HCT116 (cell line): ENCODE measurements around the gene CENPF. TPM values are rescaled to one million over a fixed set of nuclear protein-coding genes. Genes with fewer than 3 reads are reported as not detected.

Source experiments
- ATAC-seq: fragments of 200-7000 bp; cut with Tn5 transposase; 2 replicates; pipeline ENCODE4 v1.9.1; 2020; ENCODE audit warnings: mild to moderate bottlenecking, moderate library complexity
- BruUV-seq: library from RNA; stranded (reverse); fragments of 400-500 nt; replicated peaks from 2 replicates; lab custom pipeline; 2021; lab: Mats Ljungman, UMichigan
- CTCF ChIA-PET: fragments of 300-600 bp; sonication (Branson Sonifier 250); formaldehyde crosslinking; loops from one replicate; lab custom pipeline; 2021; ENCODE audit warnings: antibody characterized with exemption; lab: Charles Lee
- POLR2A ChIA-PET: fragments of 300-600, 350-600 bp; sonication (Branson Sonifier 250); formaldehyde crosslinking; loops from one replicate; lab custom pipeline; 2021; ENCODE audit warnings: antibody characterized with exemption; lab: Charles Lee
- RAD21 ChIA-PET, 2 experiments: fragments of 300-600 bp; sonication (Branson Sonifier 250); formaldehyde crosslinking; loops; one replicate each; lab custom pipeline; 2023; ENCODE audit warnings: low total read pairs in 2 of 2; ENCODE audit not compliant: uncharacterized antibody in 2 of 2, unreplicated experiment in 2 of 2, low non-redundant PET in 1 of 2; lab: Charles Lee
- DNase-seq: peaks from one replicate; pipeline ENCODE4 v3.0.0-alpha.2; 2010; ENCODE audit warnings: low read depth, low spot score
- H2AFZ ChIP-seq: fragments of 200-600 bp; shearing (Covaris generic), sonication (generic); 2 replicates; pipeline ENCODE4 v1.6.1; 2017; ENCODE audit warnings: low read depth, mixed run types, mixed read lengths, antibody characterized with exemption, low read length; ENCODE audit not compliant: poor library complexity, severe bottlenecking
- H3K27ac ChIP-seq: 2 replicates; pipeline ENCODE4 v1.5.1; 2012; ENCODE audit warnings: low read depth, low read length
- H3K27me3 ChIP-seq: fragments of 200-600 bp; sonication (generic); 2 replicates; pipeline ENCODE4 v1.6.1; 2016; ENCODE audit warnings: mixed run types, low read length, mixed read lengths; ENCODE audit not compliant: insufficient read depth
- H3K36me3 ChIP-seq, 2 experiments: fragments of 200-500 bp in 1 of 2; fragments of 200-600 bp in 1 of 2; sonication (Bioruptor generic) in 1 of 2; sonication (generic) in 1 of 2; 2 replicates each; pipeline versions ENCODE4 v1.5.1 to v1.6.1; 2014 to 2016; ENCODE audit warnings: low read length in 2 of 2, inconsistent platforms in 1 of 2, mixed read lengths in 1 of 2, mixed run types in 1 of 2; ENCODE audit not compliant: insufficient read depth in 2 of 2, control insufficient read depth in 1 of 2
- H3K4me1 ChIP-seq, 2 experiments: fragments of 200-600 bp in 1 of 2; sonication (generic) in 1 of 2; 2 replicates each; pipeline versions ENCODE4 v1.5.1 to v1.6.1; 2012 to 2017; ENCODE audit warnings: low read length in 2 of 2, inconsistent platforms in 1 of 2, mild to moderate bottlenecking in 1 of 2, mixed read lengths in 1 of 2, mixed run types in 1 of 2, moderate library complexity in 1 of 2; ENCODE audit not compliant: insufficient read depth in 2 of 2, control insufficient read depth in 1 of 2
- H3K4me2 ChIP-seq: fragments of 200-600 bp; sonication (generic); 2 replicates; pipeline ENCODE4 v1.6.1; 2017; ENCODE audit warnings: mixed run types, low read length, mixed read lengths
- H3K4me3 ChIP-seq, 2 experiments: fragments of 200-600 bp in 1 of 2; sonication (generic) in 1 of 2; replicated peaks in 1 of 2; 2 replicates each; pipeline ENCODE4 v1.5.1; 2011 to 2016; ENCODE audit warnings: low read length in 2 of 2, control low read depth in 1 of 2, low read depth in 1 of 2, mild to moderate bottlenecking in 1 of 2, mixed read lengths in 1 of 2, mixed run types in 1 of 2
- H3K79me2 ChIP-seq: fragments of 200-600 bp; sonication (generic); 2 replicates; pipeline ENCODE4 v1.6.1; 2017; ENCODE audit warnings: mild to moderate bottlenecking, mixed run types, low read length, moderate library complexity, mixed read lengths; ENCODE audit not compliant: insufficient read depth
- H3K9ac ChIP-seq: fragments of 200-600 bp; sonication (generic); 2 replicates; pipeline ENCODE4 v1.6.1; 2016; ENCODE audit warnings: low read length, mixed read lengths
- H3K9me2 ChIP-seq: fragments of 200-600 bp; sonication (generic), shearing (Covaris generic); 2 replicates; pipeline ENCODE4 v1.6.1; 2017; ENCODE audit warnings: mixed run types, mild to moderate bottlenecking, moderate library complexity; ENCODE audit not compliant: insufficient read depth
- H3K9me3 ChIP-seq, 2 experiments: fragments of 200-500 bp in 1 of 2; fragments of 200-600 bp in 1 of 2; sonication (Bioruptor generic) in 1 of 2; sonication (generic) in 1 of 2; 2 replicates each; pipeline ENCODE4 v1.6.1; 2014 to 2017; ENCODE audit warnings: low read length in 2 of 2, mixed read lengths in 2 of 2, inconsistent platforms in 1 of 2, low read depth in 1 of 2, mild to moderate bottlenecking in 1 of 2, mixed run types in 1 of 2, moderate library complexity in 1 of 2; ENCODE audit not compliant: control insufficient read depth in 1 of 2, insufficient read depth in 1 of 2
- H4K20me1 ChIP-seq: fragments of 200-600 bp; sonication (generic), shearing (Covaris generic); 2 replicates; pipeline ENCODE4 v1.6.1; 2017; ENCODE audit warnings: mixed run types, mild to moderate bottlenecking, moderate library complexity; ENCODE audit not compliant: insufficient read depth
- ATF3 ChIP-seq: IDR thresholded peaks from 2 replicates; pipeline ENCODE4 v1.6.1; 2012
- EGR1 ChIP-seq: IDR thresholded peaks from 2 replicates; pipeline ENCODE4 v1.6.1; 2012; ENCODE audit warnings: low read depth
- FOSL1 ChIP-seq: IDR thresholded peaks from 2 replicates; pipeline ENCODE4 v1.6.1; 2012; ENCODE audit warnings: low read depth
- JUND ChIP-seq: IDR thresholded peaks from 2 replicates; pipeline ENCODE4 v1.6.1; 2012
- MAX ChIP-seq: IDR thresholded peaks from 2 replicates; pipeline ENCODE4 v1.6.1; 2012
- POLR2AphosphoS5 ChIP-seq: IDR thresholded peaks from 2 replicates; pipeline ENCODE4 v1.6.1; 2011; ENCODE audit warnings: mild to moderate bottlenecking, low read depth, low read length, moderate library complexity
- RAD21 ChIP-seq: IDR thresholded peaks from 2 replicates; pipeline ENCODE4 v1.6.1; 2012; ENCODE audit warnings: low read depth, mild to moderate bottlenecking
- ZFX ChIP-seq: fragments of 450-650 bp; IDR thresholded peaks from 2 replicates; pipeline ENCODE4 v1.6.1; 2017
- ZNF274 ChIP-seq: fragments of 200-500 bp; sonication (Bioruptor generic); IDR thresholded peaks from 2 replicates; pipeline ENCODE4 v1.6.1; 2014; ENCODE audit warnings: mild to moderate bottlenecking, low read depth, low read length, inconsistent platforms
- intact Hi-C: fragments of 100-400 bp; cut with micrococcal nuclease; formaldehyde crosslinking; loops from 2 replicates; pipeline ENCODE4 v1.10.0; 2022
- total RNA-seq: library from RNA; stranded (reverse); gene quantifications from one replicate; pipeline ENCODE4 v1.2.1, GENCODE V29; 2021; ENCODE audit not compliant: unreplicated experiment
- TF ChIP-seq, protein P1 (sequence below), 3 experiments: fragments of 200-600 bp in 1 of 3; sonication (generic) in 1 of 3; IDR thresholded peaks in 2 of 3; conservative IDR thresholded peaks in 1 of 3; 2 replicates each; pipeline ENCODE4 v1.5.1; 2012 to 2017; ENCODE audit warnings: low read depth in 2 of 3, low read length in 2 of 3, antibody characterized with exemption in 1 of 3, borderline replicate concordance in 1 of 3, control low read depth in 1 of 3, mild to moderate bottlenecking in 1 of 3, mixed read lengths in 1 of 3, mixed run types in 1 of 3, moderate library complexity in 1 of 3; ENCODE audit not compliant: insufficient read depth in 1 of 3

CENPF gene
- total RNA-seq, 1 experiment from 2014 or later, result 120 TPM

- CTCF ChIA-PET, result interaction anchor here (1.5 kb wide), 1 partner anchor 11 kb away, joined by 3 read pairs; no protein-coding TSS in a partner anchor
- Histone ChIP-seq H3K9me3 (no peaks in the 10 kb centered on the region), H3K27ac (no peak overlapping the region), H3K79me2 (peaks cover 47% of the 10 kb centered on the region), H3K4me2 (no peak overlapping the region), H3K4me3 (no peak overlapping the region), H3K36me3 (peaks cover 47 to 48% of the 10 kb centered on the region in 2 experiments), H4K20me1 (0 out of 2 replicates have a peak, but pooled peaks cover 8% of the 10 kb centered on the region), H2AFZ (no peak overlapping the region), H3K4me1 (no peaks in the 10 kb centered on the region), H3K27me3 (no peaks in the 10 kb centered on the region), H3K9me2 (no peaks in the 10 kb centered on the region), H3K9ac (no peak overlapping the region)
- POLR2A ChIA-PET, result no interaction called here
- no TSS peak for BruUV-seq
- TF ChIP-seq, protein P1, sequence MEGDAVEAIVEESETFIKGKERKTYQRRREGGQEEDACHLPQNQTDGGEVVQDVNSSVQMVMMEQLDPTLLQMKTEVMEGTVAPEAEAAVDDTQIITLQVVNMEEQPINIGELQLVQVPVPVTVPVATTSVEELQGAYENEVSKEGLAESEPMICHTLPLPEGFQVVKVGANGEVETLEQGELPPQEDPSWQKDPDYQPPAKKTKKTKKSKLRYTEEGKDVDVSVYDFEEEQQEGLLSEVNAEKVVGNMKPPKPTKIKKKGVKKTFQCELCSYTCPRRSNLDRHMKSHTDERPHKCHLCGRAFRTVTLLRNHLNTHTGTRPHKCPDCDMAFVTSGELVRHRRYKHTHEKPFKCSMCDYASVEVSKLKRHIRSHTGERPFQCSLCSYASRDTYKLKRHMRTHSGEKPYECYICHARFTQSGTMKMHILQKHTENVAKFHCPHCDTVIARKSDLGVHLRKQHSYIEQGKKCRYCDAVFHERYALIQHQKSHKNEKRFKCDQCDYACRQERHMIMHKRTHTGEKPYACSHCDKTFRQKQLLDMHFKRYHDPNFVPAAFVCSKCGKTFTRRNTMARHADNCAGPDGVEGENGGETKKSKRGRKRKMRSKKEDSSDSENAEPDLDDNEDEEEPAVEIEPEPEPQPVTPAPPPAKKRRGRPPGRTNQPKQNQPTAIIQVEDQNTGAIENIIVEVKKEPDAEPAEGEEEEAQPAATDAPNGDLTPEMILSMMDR (IDR thresholded peaks at IDR 0.05 in 2 of 3, conservative IDR thresholded peaks at IDR 0.05 in 1 of 3; ENCODE audit: borderline replicate concordance in 1 of 3, insufficient read depth in 1 of 3, low read depth in 2 of 3, low read length in 2 of 3), result no peak
- TF ChIP-seq RAD21 (no peak), EGR1 (no peak), JUND (no peak), ZFX (no peak), MAX (no peak), FOSL1 (no peak), ATF3 (no peak), ZNF274 (no peak), POLR2AphosphoS5 (no peak)
- intact Hi-C loops, result no loop called here
- no peak for ATAC-seq
- RAD21 ChIA-PET, result no interaction called here
- DNase-seq, result no peak
Observed at GRCh38 chr1:214617246-214617645, 14.3 kb downstream of the CENPF start.
